Measurements from ENCODE around the gene SESN3. TPM values are rescaled to one million over a fixed set of nuclear protein-coding genes. Genes with fewer than 3 reads are reported as not detected.
A peak's percentile ranks its signal among the peaks of the same experiment; 100 is the strongest.

SESN3 gene
- total RNA-seq, 4 donors from 2014 or later: 57.9 to 106 (median 71.8) TPM

DNA sequence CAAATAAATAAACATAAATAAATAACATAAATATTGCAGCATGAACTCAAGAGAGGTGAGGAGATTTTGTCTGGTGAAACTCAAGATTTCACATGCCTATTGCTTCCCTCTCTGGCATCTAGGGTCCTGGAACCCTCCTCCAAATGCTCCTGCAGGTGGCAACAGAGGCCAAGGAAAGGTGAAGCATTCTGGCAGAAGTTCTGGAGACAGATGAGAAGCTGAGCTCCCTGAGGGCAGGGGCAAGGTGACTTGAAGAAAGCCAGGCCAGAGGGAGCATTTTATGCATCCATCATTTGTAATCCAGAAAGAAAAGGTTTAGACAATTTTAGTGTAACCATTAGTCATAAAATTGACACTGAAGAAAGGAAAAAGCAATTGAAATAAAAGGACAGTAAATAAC, 76.5 kb downstream of the SESN3 start:
- H3K9me3 ChIP-seq: no peaks in the 10 kb centered on the region
- no peak overlapping the region for H3K4me3 ChIP-seq
- no peaks in the 10 kb centered on the region for H3K27me3 ChIP-seq
- H3K4me1 ChIP-seq: peaks cover 0 to 55% (median 35%) of the 10 kb centered on the region in 4 donors
- DNase-seq (ENCODE audit: low spot score in 2 of 2): peak in 1 of 2 donors; percentile 43
- TF ChIP-seq POLR2A (IDR thresholded peaks at IDR 0.05): no peak
- TF ChIP-seq EP300 (IDR thresholded peaks at IDR 0.05): peak in 1 of 2 donors; percentile 45
- TF ChIP-seq, protein P1, sequence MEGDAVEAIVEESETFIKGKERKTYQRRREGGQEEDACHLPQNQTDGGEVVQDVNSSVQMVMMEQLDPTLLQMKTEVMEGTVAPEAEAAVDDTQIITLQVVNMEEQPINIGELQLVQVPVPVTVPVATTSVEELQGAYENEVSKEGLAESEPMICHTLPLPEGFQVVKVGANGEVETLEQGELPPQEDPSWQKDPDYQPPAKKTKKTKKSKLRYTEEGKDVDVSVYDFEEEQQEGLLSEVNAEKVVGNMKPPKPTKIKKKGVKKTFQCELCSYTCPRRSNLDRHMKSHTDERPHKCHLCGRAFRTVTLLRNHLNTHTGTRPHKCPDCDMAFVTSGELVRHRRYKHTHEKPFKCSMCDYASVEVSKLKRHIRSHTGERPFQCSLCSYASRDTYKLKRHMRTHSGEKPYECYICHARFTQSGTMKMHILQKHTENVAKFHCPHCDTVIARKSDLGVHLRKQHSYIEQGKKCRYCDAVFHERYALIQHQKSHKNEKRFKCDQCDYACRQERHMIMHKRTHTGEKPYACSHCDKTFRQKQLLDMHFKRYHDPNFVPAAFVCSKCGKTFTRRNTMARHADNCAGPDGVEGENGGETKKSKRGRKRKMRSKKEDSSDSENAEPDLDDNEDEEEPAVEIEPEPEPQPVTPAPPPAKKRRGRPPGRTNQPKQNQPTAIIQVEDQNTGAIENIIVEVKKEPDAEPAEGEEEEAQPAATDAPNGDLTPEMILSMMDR (IDR thresholded peaks at IDR 0.05): peak; percentile 38 to 65 (median 49)
- no peaks in the 10 kb centered on the region for H3K36me3 ChIP-seq
- H3K27ac ChIP-seq: peak overlapping the region in 1 of 4 donors; percentile 71

DNA sequence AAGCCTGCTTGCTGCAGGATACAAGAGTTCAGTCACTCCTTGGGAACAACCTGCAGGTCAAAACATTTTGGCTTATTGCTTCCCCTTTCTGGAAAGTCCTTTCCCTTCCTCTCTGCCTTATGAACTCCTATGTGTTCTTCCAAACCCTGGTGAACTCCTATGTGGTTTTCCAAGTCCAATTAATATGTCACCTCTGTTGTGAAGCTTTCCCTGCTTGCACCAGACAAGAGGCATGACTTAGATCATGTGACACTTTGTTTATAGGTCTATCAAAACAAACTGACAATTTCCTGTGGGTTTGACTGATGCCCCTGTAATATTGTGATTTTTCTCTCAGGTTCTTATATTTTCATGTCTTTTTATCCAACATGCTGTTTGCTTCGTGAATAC, 77.2 kb downstream of the SESN3 start:
- H3K27me3 ChIP-seq: no peaks in the 10 kb centered on the region
- DNase-seq (ENCODE audit: low spot score in 2 of 2): no peak
- no peaks in the 10 kb centered on the region for H3K9me3 ChIP-seq
- WGBS, 2 donors: 68 to 88% methylated on average over 1 of the region's 1 CpG
- peak overlapping the region in 3 of 4 donors; percentile 17 to 71 (median 35) for H3K27ac ChIP-seq
- peaks cover 0 to 61% (median 38%) of the 10 kb centered on the region in 4 donors for H3K4me1 ChIP-seq
- TF ChIP-seq, protein P1 (IDR thresholded peaks at IDR 0.05): no peak
- no peak for TF ChIP-seq EP300 (IDR thresholded peaks at IDR 0.05)
- no peak for TF ChIP-seq POLR2A (IDR thresholded peaks at IDR 0.05)
- H3K36me3 ChIP-seq: no peaks in the 10 kb centered on the region
- no peak overlapping the region for H3K4me3 ChIP-seq

DNA sequence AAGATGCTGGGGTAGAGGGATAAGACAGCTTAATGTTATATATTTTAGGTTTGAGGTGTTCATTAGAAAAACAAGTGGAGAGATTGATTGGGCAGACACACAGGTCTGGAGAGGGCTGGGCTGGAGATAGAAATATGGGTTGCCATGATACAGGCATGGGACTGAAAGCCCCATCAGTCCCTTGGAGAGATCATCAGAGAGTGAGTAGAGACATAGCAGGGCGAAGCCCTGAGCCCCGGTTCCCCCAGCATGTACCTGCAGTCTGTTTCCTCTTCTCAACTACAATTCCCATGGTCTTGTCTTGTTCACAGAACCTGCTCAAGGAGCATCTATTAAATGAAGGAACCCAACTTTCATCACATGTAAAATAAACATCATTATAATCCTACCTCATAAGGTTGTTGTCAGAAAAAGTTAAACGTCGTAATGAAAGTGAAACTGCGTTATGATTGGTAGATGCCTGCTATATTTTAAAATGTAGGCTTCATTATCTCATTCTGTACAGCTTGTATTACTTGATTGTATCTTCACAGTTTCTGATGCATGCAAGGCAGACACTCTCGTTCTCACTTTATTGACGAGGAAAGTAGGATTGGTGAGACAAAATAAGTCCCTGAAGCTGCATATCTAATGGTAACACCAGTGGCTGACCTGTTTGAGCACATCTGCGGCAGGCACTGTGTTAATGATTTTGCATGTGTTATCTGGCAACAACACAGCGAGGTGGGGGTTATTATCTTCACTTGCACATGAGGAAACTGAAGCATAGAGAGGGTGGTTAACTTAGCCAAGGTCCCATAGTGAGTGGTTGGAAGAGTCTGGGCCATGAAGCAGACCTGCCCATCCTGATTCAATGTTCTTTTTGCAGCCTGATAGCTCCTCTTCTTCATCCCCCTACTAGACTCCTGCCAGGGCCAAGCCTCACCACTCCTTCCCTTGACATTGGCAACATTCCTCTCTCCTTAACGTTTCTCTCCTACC, 77.8 kb downstream of the SESN3 start:
- WGBS, 2 donors: 36 to 41% methylated on average over 10 of the region's 10 CpGs
- Histone ChIP-seq H3K27ac (peak overlapping the region; percentile 17 to 71 (median 42)), H3K27me3 (no peaks in the 10 kb centered on the region), H3K36me3 (no peaks in the 10 kb centered on the region), H3K9me3 (no peaks in the 10 kb centered on the region), H3K4me1 (peaks cover 0 to 68% (median 38%) of the 10 kb centered on the region in 4 donors), H3K4me3 (peak overlapping the region in 3 of 4 donors; percentile 3 to 13 (median 8))
- no peak for DNase-seq (ENCODE audit: low spot score in 2 of 2)
- TF ChIP-seq, protein P1 (IDR thresholded peaks at IDR 0.05): no peak
- TF ChIP-seq POLR2A (IDR thresholded peaks at IDR 0.05) (no peak), EP300 (IDR thresholded peaks at IDR 0.05) (no peak)

DNA sequence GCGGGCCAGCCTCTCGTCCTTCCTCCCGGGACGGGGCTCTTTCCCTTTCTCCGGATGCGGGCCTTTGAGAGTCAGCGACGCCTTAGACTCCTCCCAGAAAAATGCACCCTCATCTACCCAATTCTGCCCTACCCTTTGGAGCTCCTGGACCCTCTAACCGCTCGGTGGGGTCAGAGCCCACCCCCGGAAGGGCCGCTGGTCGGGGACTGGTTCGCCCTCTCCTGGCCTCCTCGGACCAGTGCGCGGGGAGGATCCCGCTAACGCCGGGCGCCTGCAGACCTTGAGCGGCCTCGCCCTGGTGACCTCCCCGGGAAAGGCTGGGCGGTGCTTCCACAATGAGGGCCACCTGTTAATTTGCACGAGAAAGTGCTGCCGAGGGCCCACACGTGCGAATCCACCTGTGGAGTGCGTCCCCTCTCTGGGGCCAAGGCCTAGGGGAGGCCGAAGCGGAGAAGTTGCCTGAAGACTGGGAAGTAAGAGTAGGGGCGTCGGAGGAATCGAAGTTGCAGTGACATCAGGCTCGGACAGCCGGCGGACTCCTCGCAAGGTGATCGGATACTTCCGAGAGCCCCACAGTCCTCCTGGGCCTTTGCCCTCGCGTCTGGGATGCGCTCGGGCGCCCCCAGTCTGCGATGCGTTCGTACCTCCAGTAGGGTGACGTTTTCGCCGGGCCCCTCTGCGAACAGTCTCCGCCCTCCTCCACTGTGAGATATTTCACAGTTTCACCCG, 79.9 kb downstream of the SESN3 start:
- Histone ChIP-seq H3K27me3 (no peaks in the 10 kb centered on the region), H3K36me3 (no peaks in the 10 kb centered on the region), H3K4me3 (peak overlapping the region; percentile 53 to 68 (median 62)), H3K4me1 (peaks cover 0 to 67% (median 29%) of the 10 kb centered on the region in 4 donors), H3K9me3 (no peaks in the 10 kb centered on the region), H3K27ac (peak overlapping the region; percentile 93 to 98 (median 97))
- TF ChIP-seq POLR2A (IDR thresholded peaks at IDR 0.05): peak; percentile 75 to 88
- TF ChIP-seq, protein P1 (IDR thresholded peaks at IDR 0.05): peak; percentile 76 to 99 (median 84)
- peak in 1 of 2 donors; percentile 96 for TF ChIP-seq EP300 (IDR thresholded peaks at IDR 0.05)
- WGBS, 2 donors: 2 to 6% methylated on average over 37 to 49 of the region's 55 CpGs
- DNase-seq (ENCODE audit: low spot score in 2 of 2): peak; percentile 88 to 91
